ENCODE results near the gene SEMA3B. TPM values are rescaled to one million over a fixed set of nuclear protein-coding genes. Genes with fewer than 3 reads are reported as not detected.
A peak's percentile ranks its signal among the peaks of the same experiment; 100 is the strongest.

The SEMA3B gene
- total RNA-seq, 2 donors from 2014 or later = 1.9 to 3.3 TPM

GRCh38 chr3:50230794-50231125, 38.2 kb upstream of the SEMA3B start:
- H3K4me3 Mint-ChIP-seq = no peak overlapping the region
- ATAC-seq (replicated peaks in 1 of 2) = no peak
- H3K36me3 Mint-ChIP-seq (ENCODE audit: insufficient read depth in 2 of 2) = no peaks in the 10 kb centered on the region
- DNase-seq = no peak
- no peak overlapping the region for H3K27ac Mint-ChIP-seq
- no peaks in the 10 kb centered on the region for H3K9me3 Mint-ChIP-seq
- peaks cover 34% of the 10 kb centered on the region for H3K4me1 Mint-ChIP-seq (ENCODE audit: low read depth)
- H3K27me3 Mint-ChIP-seq (ENCODE audit: low read depth) = no peaks in the 10 kb centered on the region

- Mint-ChIP-seq H3K4me3 (no peak overlapping the region), H3K4me1 (ENCODE audit: low read depth) (peaks cover 27% of the 10 kb centered on the region), H3K27ac (no peak overlapping the region), H3K36me3 (ENCODE audit: insufficient read depth in 2 of 2) (peaks cover 0 to 2% of the 10 kb centered on the region in 2 donors), H3K27me3 (ENCODE audit: low read depth) (no peaks in the 10 kb centered on the region), H3K9me3 (no peaks in the 10 kb centered on the region)
- ATAC-seq (replicated peaks in 1 of 2) = no peak
- no peak for DNase-seq
Observed at GRCh38 chr3:50231581-50231980, 37.4 kb upstream of the SEMA3B start.

GRCh38 chr3:50232303-50232702, 36.6 kb upstream of the SEMA3B start:
- Mint-ChIP-seq H3K9me3 (no peaks in the 10 kb centered on the region), H3K4me3 (no peak overlapping the region), H3K36me3 (ENCODE audit: insufficient read depth in 2 of 2) (peaks cover 6 to 9% of the 10 kb centered on the region in 2 donors), H3K27ac (no peak overlapping the region), H3K4me1 (ENCODE audit: low read depth) (peaks cover 23% of the 10 kb centered on the region), H3K27me3 (ENCODE audit: low read depth) (no peaks in the 10 kb centered on the region)
- DNase-seq = no peak
- no peak for ATAC-seq (replicated peaks in 1 of 2)

GRCh38 chr3:50233176-50233575, 35.8 kb upstream of the SEMA3B start:
- peaks cover 7 to 15% of the 10 kb centered on the region in 2 donors for H3K36me3 Mint-ChIP-seq (ENCODE audit: insufficient read depth in 2 of 2)
- H3K27me3 Mint-ChIP-seq (ENCODE audit: low read depth) = no peaks in the 10 kb centered on the region
- ATAC-seq (replicated peaks in 1 of 2) (no peak), DNase-seq (no peak)
- no peak overlapping the region for H3K4me3 Mint-ChIP-seq
- peaks cover 16% of the 10 kb centered on the region for H3K4me1 Mint-ChIP-seq (ENCODE audit: low read depth)
- no peak overlapping the region for H3K27ac Mint-ChIP-seq
- H3K9me3 Mint-ChIP-seq = no peaks in the 10 kb centered on the region

- no peaks in the 10 kb centered on the region for H3K9me3 Mint-ChIP-seq
- H3K27ac Mint-ChIP-seq = peak within 1 kb of the TSS; percentile 95
- ATAC-seq (replicated peaks in 1 of 2) = peak; percentile 91
- H3K4me1 Mint-ChIP-seq (ENCODE audit: low read depth) = peaks cover 34% of the 10 kb centered on the region
- peak; percentile 99 to 100 for DNase-seq
- H3K27me3 Mint-ChIP-seq (ENCODE audit: low read depth) = no peaks in the 10 kb centered on the region
- H3K4me3 Mint-ChIP-seq = peak within 1 kb of the TSS; percentile 94 to 99
- peaks cover 9 to 15% of the 10 kb centered on the region in 2 donors for H3K36me3 Mint-ChIP-seq (ENCODE audit: insufficient read depth in 2 of 2)
Observed at GRCh38 chr3:50235716-50236483, 33.0 kb upstream of the SEMA3B start, which contains the start of gene GNAI2. GNAI2 (plus strand) TSS chr3:50236204; CDS start chr3:50236336, 132 bp downstream.

- DNase-seq (no peak), ATAC-seq (replicated peaks in 1 of 2) (no peak)
- H3K4me1 Mint-ChIP-seq (ENCODE audit: low read depth) = peaks cover 41% of the 10 kb centered on the region
- no peaks in the 10 kb centered on the region for H3K27me3 Mint-ChIP-seq (ENCODE audit: low read depth)
- no peaks in the 10 kb centered on the region for H3K9me3 Mint-ChIP-seq
- H3K4me3 Mint-ChIP-seq = peak overlapping the region; percentile 94 to 99
- H3K27ac Mint-ChIP-seq = peak overlapping the region; percentile 95
- peaks cover 9 to 15% of the 10 kb centered on the region in 2 donors for H3K36me3 Mint-ChIP-seq (ENCODE audit: insufficient read depth in 2 of 2)
Observed at GRCh38 chr3:50236484-50237132, 32.3 kb upstream of the SEMA3B start.

GRCh38 chr3:50237133-50237651, 31.8 kb upstream of the SEMA3B start:
- Mint-ChIP-seq H3K36me3 (ENCODE audit: insufficient read depth in 2 of 2) (peaks cover 9 to 15% of the 10 kb centered on the region in 2 donors), H3K9me3 (no peaks in the 10 kb centered on the region), H3K27ac (peak overlapping the region; percentile 95), H3K27me3 (ENCODE audit: low read depth) (no peaks in the 10 kb centered on the region), H3K4me1 (ENCODE audit: low read depth) (peaks cover 47% of the 10 kb centered on the region), H3K4me3 (peak overlapping the region; percentile 94 to 99)
- DNase-seq (peak; percentile 51 to 55), ATAC-seq (replicated peaks in 1 of 2) (no peak)

- H3K9me3 Mint-ChIP-seq = no peaks in the 10 kb centered on the region
- H3K27me3 Mint-ChIP-seq (ENCODE audit: low read depth) = no peaks in the 10 kb centered on the region
- H3K4me1 Mint-ChIP-seq (ENCODE audit: low read depth) = peaks cover 55% of the 10 kb centered on the region
- peak overlapping the region; percentile 94 to 99 for H3K4me3 Mint-ChIP-seq
- H3K27ac Mint-ChIP-seq = peak overlapping the region; percentile 95
- DNase-seq (peak; percentile 91 to 93), ATAC-seq (replicated peaks in 1 of 2) (peak; percentile 62 to 64)
- peaks cover 9 to 15% of the 10 kb centered on the region in 2 donors for H3K36me3 Mint-ChIP-seq (ENCODE audit: insufficient read depth in 2 of 2)
Observed at GRCh38 chr3:50237754-50238548, 31.0 kb upstream of the SEMA3B start.

GRCh38 chr3:50238549-50239026, 30.4 kb upstream of the SEMA3B start:
- H3K9me3 Mint-ChIP-seq = no peaks in the 10 kb centered on the region

GRCh38 chr3:50239649-50240048, 29.3 kb upstream of the SEMA3B start:
- Mint-ChIP-seq H3K27me3 (ENCODE audit: low read depth) (no peaks in the 10 kb centered on the region), H3K9me3 (no peaks in the 10 kb centered on the region), H3K4me3 (peak overlapping the region; percentile 94 to 99), H3K27ac (peak overlapping the region; percentile 96), H3K36me3 (ENCODE audit: insufficient read depth in 2 of 2) (peaks cover 10 to 15% of the 10 kb centered on the region in 2 donors), H3K4me1 (ENCODE audit: low read depth) (peaks cover 72% of the 10 kb centered on the region)
- ATAC-seq (replicated peaks in 1 of 2) (no peak), DNase-seq (no peak)

More at GRCh38 chr3:50238549-50239026, 30.4 kb upstream of the SEMA3B start:
- Mint-ChIP-seq H3K4me3 (peak overlapping the region; percentile 94 to 99), H3K27me3 (ENCODE audit: low read depth) (no peaks in the 10 kb centered on the region), H3K36me3 (ENCODE audit: insufficient read depth in 2 of 2) (peaks cover 9 to 15% of the 10 kb centered on the region in 2 donors), H3K4me1 (ENCODE audit: low read depth) (peaks cover 61% of the 10 kb centered on the region), H3K27ac (peak overlapping the region; percentile 95)
- DNase-seq (no peak), ATAC-seq (replicated peaks in 1 of 2) (no peak)

- Mint-ChIP-seq H3K4me1 (ENCODE audit: low read depth) (peaks cover 81% of the 10 kb centered on the region), H3K4me3 (peak overlapping the region; percentile 89 to 91), H3K27me3 (ENCODE audit: low read depth) (no peaks in the 10 kb centered on the region), H3K27ac (peak overlapping the region; percentile 68), H3K9me3 (no peaks in the 10 kb centered on the region), H3K36me3 (ENCODE audit: insufficient read depth in 2 of 2) (peaks cover 10 to 15% of the 10 kb centered on the region in 2 donors)
- DNase-seq (no peak), ATAC-seq (replicated peaks in 1 of 2) (no peak)
Observed at GRCh38 chr3:50241163-50241562, 27.8 kb upstream of the SEMA3B start.

- no peaks in the 10 kb centered on the region for H3K9me3 Mint-ChIP-seq
- DNase-seq (no peak), ATAC-seq (replicated peaks in 1 of 2) (no peak)
- H3K4me1 Mint-ChIP-seq (ENCODE audit: low read depth) = peaks cover 88% of the 10 kb centered on the region
- H3K4me3 Mint-ChIP-seq = peak overlapping the region; percentile 89 to 91
- no peaks in the 10 kb centered on the region for H3K27me3 Mint-ChIP-seq (ENCODE audit: low read depth)
- H3K27ac Mint-ChIP-seq = peak overlapping the region; percentile 68
- peaks cover 9 to 14% of the 10 kb centered on the region in 2 donors for H3K36me3 Mint-ChIP-seq (ENCODE audit: insufficient read depth in 2 of 2)
Observed at GRCh38 chr3:50241713-50242380, 27.1 kb upstream of the SEMA3B start.
